OCI-LY3 (cell line): ENCODE measurements around the gene CNDP1.

ENCODE experiments used
- CTCF ChIP-seq: fragments of 200-600, 300-600 bp; sonication (generic); IDR thresholded peaks from 2 replicates; pipeline ENCODE4 v1.5.1; 2014; ENCODE audit warnings: antibody characterized with exemption, low read length, low read depth
- EZH2phosphoT487 ChIP-seq: fragments of 200-600 bp; shearing (Covaris generic); IDR thresholded peaks from 2 replicates; pipeline ENCODE4 v1.6.1; 2018; ENCODE audit warnings: antibody characterized with exemption, mixed run types, low read depth

DNA sequence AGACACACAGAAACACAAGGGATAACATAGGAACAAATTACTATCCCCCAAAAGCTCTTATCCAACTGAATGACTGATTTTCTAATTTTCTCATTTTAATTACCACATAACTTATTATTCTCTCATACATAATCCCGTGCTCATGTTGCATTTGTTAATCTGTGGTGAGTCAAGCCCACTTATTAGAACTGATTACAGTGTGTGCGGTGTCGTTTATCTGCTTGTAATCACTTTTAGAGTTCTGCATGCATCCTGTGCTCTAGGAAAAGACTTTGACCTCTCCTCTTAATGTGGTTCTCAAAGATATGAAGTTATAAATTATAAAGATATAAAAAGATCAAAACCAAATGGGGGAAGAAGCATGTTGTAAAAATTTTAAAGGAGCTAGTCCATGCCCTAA lies 29.7 kb downstream of the CNDP1 start:
- no peak for TF ChIP-seq CTCF
- TF ChIP-seq EZH2phosphoT487: no peak
